A673 (cell line): ENCODE data around the gene NF1. TPM values are rescaled to one million over a fixed set of nuclear protein-coding genes. Genes with fewer than 3 reads are reported as not detected.

ENCODE experiments used
- BruUV-seq: library from RNA; stranded (reverse); fragments of 400-500 nt; replicated peaks from 2 replicates; lab custom pipeline; 2021; lab: Mats Ljungman, UMichigan
- CTCF ChIA-PET: fragments of 300-600 bp; sonication (Branson Sonifier 250); formaldehyde crosslinking; loops from one replicate; lab custom pipeline; 2022; ENCODE audit warnings: antibody characterized with exemption; lab: Charles Lee
- POLR2A ChIA-PET: fragments of 300-600 bp; sonication (Branson Sonifier 250); formaldehyde crosslinking; loops from one replicate; lab custom pipeline; 2022; ENCODE audit warnings: antibody characterized with exemption; ENCODE audit not compliant: low non-redundant PET; lab: Charles Lee
- DNase-seq: peaks from one replicate; pipeline ENCODE4 v3.0.0-alpha.2; 2015; ENCODE audit warnings: low spot score
- H3K27ac ChIP-seq: fragments of 200-600 bp; sonication (generic); 2 replicates; pipeline ENCODE4 v1.5.1; 2016; ENCODE audit warnings: mixed run types, low read depth, mild to moderate bottlenecking, mixed read lengths, antibody characterized with exemption, low read length; ENCODE audit not compliant: poor library complexity, severe bottlenecking
- H3K27me3 ChIP-seq: fragments of 200-600 bp; sonication (generic); replicated peaks from 2 replicates; pipeline ENCODE4 v1.6.1; 2017; ENCODE audit warnings: mixed run types, low read depth, mild to moderate bottlenecking, mixed read lengths, antibody characterized with exemption, low read length; ENCODE audit not compliant: insufficient read depth, poor library complexity
- H3K36me3 ChIP-seq: fragments of 200-600 bp; sonication (generic); 2 replicates; pipeline ENCODE4 v1.6.1; 2016; ENCODE audit warnings: mixed run types, mild to moderate bottlenecking, mixed read lengths, antibody characterized with exemption, low read length; ENCODE audit not compliant: insufficient read depth, poor library complexity, severe bottlenecking
- H3K4me1 ChIP-seq: fragments of 200-600 bp; sonication (generic); 2 replicates; pipeline ENCODE4 v1.6.1; 2017; ENCODE audit warnings: mixed run types, mild to moderate bottlenecking, mixed read lengths, antibody characterized with exemption, low read length; ENCODE audit not compliant: insufficient read depth, poor library complexity, severe bottlenecking
- H3K4me3 ChIP-seq: fragments of 200-600 bp; sonication (generic); 2 replicates; pipeline ENCODE4 v1.5.1; 2016; ENCODE audit warnings: low read depth, mixed run types, mild to moderate bottlenecking, mixed read lengths, low read length; ENCODE audit not compliant: poor library complexity, severe bottlenecking
- H3K9me3 ChIP-seq: fragments of 200-600 bp; sonication (generic); 2 replicates; pipeline ENCODE4 v1.6.1; 2016; ENCODE audit warnings: mixed run types, low read depth, mild to moderate bottlenecking, mixed read lengths, antibody characterized with exemption, low read length; ENCODE audit not compliant: poor library complexity, severe bottlenecking
- EZH2 ChIP-seq: fragments of 200-600 bp; sonication (generic); IDR thresholded peaks from 2 replicates; pipeline ENCODE4 v1.6.1; 2017; ENCODE audit warnings: borderline replicate concordance, low read depth, mild to moderate bottlenecking, mixed read lengths, antibody characterized with exemption, low read length; ENCODE audit not compliant: poor library complexity, severe bottlenecking
- intact Hi-C: fragments of 100-400 bp; cut with micrococcal nuclease; formaldehyde crosslinking; loops from one replicate; pipeline ENCODE4 v1.10.0; 2022; ENCODE audit not compliant: unreplicated experiment
- total RNA-seq: library from RNA; stranded (reverse); gene quantifications from 2 replicates; pipeline ENCODE4 v1.2.3, GENCODE V29; 2021
- TF ChIP-seq, protein P1 (sequence below): fragments of 300-800, 200-600 bp; sonication (generic); conservative IDR thresholded peaks from 2 replicates; pipeline ENCODE4 v1.5.1; 2017; ENCODE audit warnings: low read depth, mild to moderate bottlenecking, antibody characterized with exemption, low read length, moderate library complexity, mixed read lengths

The NF1 gene
- total RNA-seq, 1 experiment from 2014 or later: 32.1 TPM

DNA sequence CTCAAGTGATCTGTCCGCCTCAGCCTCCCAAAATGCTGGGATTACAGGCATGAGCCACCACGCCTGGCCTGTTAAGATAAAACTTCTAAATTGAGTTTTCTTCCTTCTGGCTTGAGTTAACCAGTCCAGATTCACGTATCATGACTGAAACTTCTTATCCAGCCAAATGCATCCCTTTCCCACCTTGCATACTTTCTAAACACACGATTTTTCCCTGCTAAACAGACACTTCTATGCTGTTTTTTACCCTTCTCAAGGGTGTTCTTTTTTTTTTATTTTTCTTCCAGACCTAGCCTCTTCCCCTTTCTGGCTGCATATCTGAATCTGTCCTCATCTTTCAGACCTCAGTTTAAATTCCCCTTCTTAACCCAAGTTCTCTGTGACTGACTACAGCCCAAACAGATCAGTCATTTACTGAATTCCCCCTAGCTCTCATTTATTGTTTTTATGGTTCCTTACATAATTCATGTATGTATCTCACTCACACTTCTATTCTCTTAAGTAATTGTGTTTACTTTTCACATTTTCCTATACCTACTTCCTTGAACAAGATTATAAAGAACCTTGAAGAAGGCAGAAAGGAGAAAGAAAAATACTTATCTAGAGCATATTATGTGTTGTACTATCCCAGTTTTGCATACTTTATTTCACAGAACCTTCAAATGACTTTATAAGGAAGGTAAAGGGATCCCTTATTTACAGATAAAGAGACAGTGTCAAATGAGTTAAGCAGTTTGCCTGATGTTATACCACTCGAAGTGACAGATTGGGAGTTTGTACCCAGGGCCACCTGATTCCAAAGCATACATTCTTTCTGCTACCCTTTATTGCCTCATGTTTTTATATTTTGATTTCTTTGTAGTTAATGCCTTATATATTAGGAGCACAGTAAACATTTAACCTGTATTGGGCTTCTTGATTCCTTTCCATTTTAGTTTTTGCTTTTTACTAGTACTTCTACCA, 213.9 kb downstream of the NF1 start:
- DNase-seq: no peak
- ChIA-PET CTCF (no interaction called here), POLR2A (no interaction called here)
- Histone ChIP-seq H3K27me3 (no peaks in the 10 kb centered on the region), H3K36me3 (no peaks in the 10 kb centered on the region), H3K4me3 (no peak overlapping the region), H3K9me3 (no peaks in the 10 kb centered on the region), H3K4me1 (peaks cover 7% of the 10 kb centered on the region), H3K27ac (no peak overlapping the region)
- BruUV-seq: no TSS peak
- intact Hi-C loops: no loop called here
- TF ChIP-seq, protein P1, sequence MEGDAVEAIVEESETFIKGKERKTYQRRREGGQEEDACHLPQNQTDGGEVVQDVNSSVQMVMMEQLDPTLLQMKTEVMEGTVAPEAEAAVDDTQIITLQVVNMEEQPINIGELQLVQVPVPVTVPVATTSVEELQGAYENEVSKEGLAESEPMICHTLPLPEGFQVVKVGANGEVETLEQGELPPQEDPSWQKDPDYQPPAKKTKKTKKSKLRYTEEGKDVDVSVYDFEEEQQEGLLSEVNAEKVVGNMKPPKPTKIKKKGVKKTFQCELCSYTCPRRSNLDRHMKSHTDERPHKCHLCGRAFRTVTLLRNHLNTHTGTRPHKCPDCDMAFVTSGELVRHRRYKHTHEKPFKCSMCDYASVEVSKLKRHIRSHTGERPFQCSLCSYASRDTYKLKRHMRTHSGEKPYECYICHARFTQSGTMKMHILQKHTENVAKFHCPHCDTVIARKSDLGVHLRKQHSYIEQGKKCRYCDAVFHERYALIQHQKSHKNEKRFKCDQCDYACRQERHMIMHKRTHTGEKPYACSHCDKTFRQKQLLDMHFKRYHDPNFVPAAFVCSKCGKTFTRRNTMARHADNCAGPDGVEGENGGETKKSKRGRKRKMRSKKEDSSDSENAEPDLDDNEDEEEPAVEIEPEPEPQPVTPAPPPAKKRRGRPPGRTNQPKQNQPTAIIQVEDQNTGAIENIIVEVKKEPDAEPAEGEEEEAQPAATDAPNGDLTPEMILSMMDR: no peak
- no peak for TF ChIP-seq EZH2

DNA sequence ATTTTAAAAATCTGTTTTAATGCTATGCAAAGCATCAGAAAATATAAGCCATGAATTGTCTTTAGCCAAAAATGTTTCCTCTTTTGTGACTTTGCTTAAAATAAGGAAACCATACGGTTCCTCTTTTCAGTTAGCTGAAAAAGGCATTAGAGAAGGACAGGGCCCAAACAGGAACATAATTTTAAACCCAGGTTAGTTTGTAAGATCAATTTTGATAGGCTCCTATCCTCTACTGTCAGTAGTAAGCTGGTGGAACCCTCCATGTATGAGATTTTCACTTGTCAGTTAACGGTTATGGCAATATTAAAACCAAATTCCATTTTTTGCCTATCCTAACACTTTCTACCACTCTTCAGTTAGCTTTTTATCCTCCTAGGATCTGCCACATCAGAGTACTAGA, 214.8 kb downstream of the NF1 start:
- Histone ChIP-seq H3K4me3 (no peak overlapping the region), H3K4me1 (peaks cover 7% of the 10 kb centered on the region), H3K9me3 (no peaks in the 10 kb centered on the region), H3K27ac (no peak overlapping the region), H3K27me3 (no peaks in the 10 kb centered on the region), H3K36me3 (no peaks in the 10 kb centered on the region)
- no peak for DNase-seq
- TF ChIP-seq EZH2: no peak
- TF ChIP-seq, protein P1: no peak
- BruUV-seq: no TSS peak
- ChIA-PET POLR2A (no interaction called here), CTCF (no interaction called here)
- intact Hi-C loops: no loop called here

DNA sequence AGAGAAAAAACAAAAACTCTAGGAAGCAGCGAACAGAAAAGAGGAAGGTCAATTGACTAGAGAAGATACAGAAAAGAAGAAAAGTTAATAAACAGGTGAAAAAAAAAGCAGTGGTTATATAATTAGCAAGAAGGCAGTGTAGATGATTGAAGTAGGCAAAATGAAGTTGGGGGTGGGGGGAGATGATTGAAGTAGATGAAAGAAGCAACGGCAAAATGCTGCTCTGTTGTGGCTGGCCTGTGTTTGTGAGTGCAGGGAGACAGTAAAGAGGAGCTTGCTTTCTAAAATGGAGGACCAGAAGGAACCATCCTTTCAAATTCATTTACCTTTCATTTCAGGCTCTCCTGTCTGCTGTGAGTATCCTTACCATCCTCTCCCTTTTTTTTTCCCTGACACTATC, 215.5 kb downstream of the NF1 start:
- no TSS peak for BruUV-seq
- H3K9me3 ChIP-seq: no peaks in the 10 kb centered on the region
- no peaks in the 10 kb centered on the region for H3K27me3 ChIP-seq
- intact Hi-C loops: loop anchor here (10.0 kb wide), 1 partner anchor 55 kb away; no protein-coding TSS in a partner anchor
- H3K36me3 ChIP-seq: no peaks in the 10 kb centered on the region
- DNase-seq: no peak
- no peak overlapping the region for H3K27ac ChIP-seq
- ChIA-PET CTCF (no interaction called here), POLR2A (no interaction called here)
- H3K4me1 ChIP-seq: peaks cover 7% of the 10 kb centered on the region
- no peak overlapping the region for H3K4me3 ChIP-seq
- TF ChIP-seq EZH2: no peak
- TF ChIP-seq, protein P1: no peak
